Loucy (cell line): ENCODE measurements around the gene LFNG.

ENCODE experiments used
- H2AFZ ChIP-seq: fragments of 200-600 bp; sonication (generic); 2 replicates; pipeline ENCODE4 v1.6.0; 2016; ENCODE audit warnings: antibody characterized with exemption, mild to moderate bottlenecking, low read length, moderate library complexity
- H3F3A ChIP-seq: fragments of 200-600 bp; 2 replicates; pipeline ENCODE4 v1.6.0; 2016; ENCODE audit warnings: antibody characterized with exemption, low read depth, mild to moderate bottlenecking
- H3K27me3 ChIP-seq: fragments of 200-600 bp; sonication (generic); 2 replicates; pipeline ENCODE4 v1.6.1; 2014; ENCODE audit warnings: low read length, mild to moderate bottlenecking; ENCODE audit not compliant: insufficient read depth, poor library complexity, severe bottlenecking
- H3K36me3 ChIP-seq: fragments of 200-600 bp; sonication (generic); 2 replicates; pipeline ENCODE4 v1.6.1; 2016; ENCODE audit warnings: low read length; ENCODE audit not compliant: insufficient read depth
- H3K4me1 ChIP-seq: fragments of 200-600 bp; sonication (generic); 2 replicates; pipeline ENCODE4 v1.5.1; 2014; ENCODE audit warnings: low read length, mild to moderate bottlenecking; ENCODE audit not compliant: insufficient read depth, poor library complexity, severe bottlenecking
- H3K4me2 ChIP-seq: fragments of 200-600 bp; sonication (generic); 2 replicates; pipeline ENCODE4 v1.6.0; 2014; ENCODE audit warnings: antibody characterized with exemption, low read length, low read depth, mild to moderate bottlenecking; ENCODE audit not compliant: poor library complexity, severe bottlenecking
- H3K4me3 ChIP-seq: fragments of 200-600 bp; sonication (generic); 2 replicates; pipeline ENCODE4 v1.5.1; 2014; ENCODE audit warnings: low read length, mild to moderate bottlenecking, mixed read lengths; ENCODE audit not compliant: poor library complexity, severe bottlenecking
- H3K79me2 ChIP-seq: fragments of 200-600 bp; sonication (generic); 2 replicates; pipeline ENCODE4 v1.6.1; 2014; ENCODE audit warnings: low read length; ENCODE audit not compliant: insufficient read depth
- H3K9ac ChIP-seq: fragments of 200-600 bp; sonication (generic); 2 replicates; pipeline ENCODE4 v1.6.0; 2014; ENCODE audit warnings: mild to moderate bottlenecking, low read depth, low read length, moderate library complexity; ENCODE audit not compliant: poor library complexity, severe bottlenecking
- H3K9me2 ChIP-seq: fragments of 200-600 bp; sonication (generic); replicated peaks from 2 replicates; pipeline ENCODE4 v1.6.1; 2016; ENCODE audit warnings: low read depth, low read length, mixed read lengths
- H3K9me3 ChIP-seq: fragments of 200-600 bp; sonication (generic); 2 replicates; pipeline ENCODE4 v1.6.1; 2014; ENCODE audit warnings: mild to moderate bottlenecking, antibody characterized with exemption, low read length, low read depth; ENCODE audit not compliant: insufficient read depth
- H4K20me1 ChIP-seq: fragments of 200-600 bp; sonication (generic); 2 replicates; pipeline ENCODE4 v1.6.0; 2014; ENCODE audit warnings: antibody characterized with exemption, low read length, mild to moderate bottlenecking; ENCODE audit not compliant: insufficient read depth, poor library complexity, severe bottlenecking
- EZH2phosphoT487 ChIP-seq: fragments of 200-600 bp; IDR thresholded peaks from 2 replicates; pipeline ENCODE4 v1.6.1; 2018; ENCODE audit warnings: antibody characterized with exemption, mild to moderate bottlenecking, moderate library complexity, borderline replicate concordance
- TF ChIP-seq, protein P1 (sequence below): fragments of 200-600 bp; sonication (generic); conservative IDR thresholded peaks from 2 replicates; pipeline ENCODE4 v1.5.1; 2014; ENCODE audit warnings: mild to moderate bottlenecking, antibody characterized with exemption, low read length

The LFNG gene

DNA sequence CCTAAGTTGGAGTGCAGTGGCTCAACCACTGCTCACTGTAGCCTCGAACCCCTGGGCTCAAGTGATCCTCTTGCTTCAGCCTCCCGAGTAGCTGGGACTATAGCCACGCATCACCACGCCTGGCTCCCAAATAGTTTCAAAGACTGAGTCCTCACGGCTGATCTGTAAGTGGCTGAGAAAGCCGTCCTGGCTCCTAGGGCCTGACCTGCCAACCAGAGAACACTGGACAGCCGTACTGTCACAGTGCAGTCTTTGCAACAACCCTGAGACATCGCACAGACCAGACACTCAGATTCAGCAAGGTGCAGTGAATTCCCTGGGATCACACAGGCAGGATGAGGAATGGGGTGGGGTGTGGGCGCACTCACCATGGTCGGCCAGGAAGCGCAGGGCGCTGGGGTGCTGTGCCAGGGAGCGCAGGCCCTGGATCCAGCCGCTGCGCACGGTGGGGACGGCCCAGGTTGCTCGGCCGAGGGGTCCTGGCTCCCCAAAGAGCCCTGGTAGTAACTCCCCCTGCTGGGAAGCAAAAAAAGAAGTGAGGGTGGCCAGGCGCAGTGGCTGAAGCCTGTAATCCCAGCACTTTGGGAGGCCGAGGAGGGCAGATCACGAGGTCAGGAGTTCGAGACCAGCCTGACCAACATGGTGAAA, 25.1 kb downstream of the LFNG start:
- peaks cover 48% of the 10 kb centered on the region; the same call in 1 of the 2 replicates for H3K36me3 ChIP-seq
- H4K20me1 ChIP-seq = peaks cover 7% of the 10 kb centered on the region
- H3F3A ChIP-seq = 0 out of 2 replicates have a peak, but pooled peaks cover 3% of the 10 kb centered on the region

DNA sequence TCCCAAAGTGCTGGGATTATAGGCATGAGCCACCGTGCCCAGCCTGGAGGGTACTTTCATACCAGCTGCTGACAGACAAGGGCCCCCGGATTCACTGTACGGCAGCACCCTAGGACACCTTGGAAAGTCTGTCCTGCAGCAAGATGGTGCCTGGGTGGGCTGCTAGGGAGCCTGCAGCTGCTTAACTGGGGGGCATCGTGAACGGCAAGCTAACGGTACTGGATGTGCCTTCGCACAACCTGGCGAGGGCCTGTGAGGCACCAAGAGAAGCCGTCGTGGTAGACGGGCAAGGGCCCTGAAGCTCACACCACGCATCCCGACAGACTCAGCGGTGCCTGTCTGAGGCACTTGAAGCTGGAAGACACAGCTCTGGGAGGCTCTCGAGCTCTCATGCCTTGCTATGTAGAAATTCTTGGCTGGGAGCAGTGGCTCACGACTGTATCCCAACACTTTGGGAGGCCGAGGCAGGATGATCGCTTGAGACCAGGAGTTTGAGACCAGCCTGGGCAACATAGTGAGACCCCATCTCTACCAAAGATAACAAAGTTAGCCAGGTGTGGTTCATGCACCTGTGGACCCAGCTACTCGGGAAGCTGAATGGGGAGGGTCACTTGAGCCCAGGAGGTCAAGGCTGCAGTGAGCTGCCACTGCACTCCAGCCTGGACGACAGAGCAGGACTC, 26.3 kb downstream of the LFNG start:
- Histone ChIP-seq H3K9ac (no peak overlapping the region), H3K27me3 (no peaks in the 10 kb centered on the region), H3K4me1 (peaks cover 19% of the 10 kb centered on the region), H3K36me3 (peaks cover 46% of the 10 kb centered on the region; the same call in 1 of the 2 replicates), H3K9me3 (no peaks in the 10 kb centered on the region), H3K79me2 (peaks cover 7% of the 10 kb centered on the region; the same call in 1 of the 2 replicates), H4K20me1 (peaks cover 7% of the 10 kb centered on the region), H3K4me2 (no peak overlapping the region), H3K4me3 (no peak overlapping the region), H2AFZ (no peak overlapping the region), H3K9me2 (no peaks in the 10 kb centered on the region), H3F3A (peaks cover 5% of the 10 kb centered on the region; the same call in 1 of the 2 replicates)
- TF ChIP-seq, protein P1, sequence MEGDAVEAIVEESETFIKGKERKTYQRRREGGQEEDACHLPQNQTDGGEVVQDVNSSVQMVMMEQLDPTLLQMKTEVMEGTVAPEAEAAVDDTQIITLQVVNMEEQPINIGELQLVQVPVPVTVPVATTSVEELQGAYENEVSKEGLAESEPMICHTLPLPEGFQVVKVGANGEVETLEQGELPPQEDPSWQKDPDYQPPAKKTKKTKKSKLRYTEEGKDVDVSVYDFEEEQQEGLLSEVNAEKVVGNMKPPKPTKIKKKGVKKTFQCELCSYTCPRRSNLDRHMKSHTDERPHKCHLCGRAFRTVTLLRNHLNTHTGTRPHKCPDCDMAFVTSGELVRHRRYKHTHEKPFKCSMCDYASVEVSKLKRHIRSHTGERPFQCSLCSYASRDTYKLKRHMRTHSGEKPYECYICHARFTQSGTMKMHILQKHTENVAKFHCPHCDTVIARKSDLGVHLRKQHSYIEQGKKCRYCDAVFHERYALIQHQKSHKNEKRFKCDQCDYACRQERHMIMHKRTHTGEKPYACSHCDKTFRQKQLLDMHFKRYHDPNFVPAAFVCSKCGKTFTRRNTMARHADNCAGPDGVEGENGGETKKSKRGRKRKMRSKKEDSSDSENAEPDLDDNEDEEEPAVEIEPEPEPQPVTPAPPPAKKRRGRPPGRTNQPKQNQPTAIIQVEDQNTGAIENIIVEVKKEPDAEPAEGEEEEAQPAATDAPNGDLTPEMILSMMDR = no peak
- no peak for TF ChIP-seq EZH2phosphoT487

More for the DNA sequence above, 25.1 kb downstream of the LFNG start:
- no peaks in the 10 kb centered on the region for H3K9me2 ChIP-seq
- no peaks in the 10 kb centered on the region for H3K27me3 ChIP-seq
- no peak overlapping the region for H3K4me2 ChIP-seq
- H3K9ac ChIP-seq = no peak overlapping the region
- TF ChIP-seq, protein P1 = no peak
- no peak for TF ChIP-seq EZH2phosphoT487
- peaks cover 9% of the 10 kb centered on the region for H3K4me1 ChIP-seq
- H3K79me2 ChIP-seq = peaks cover 3% of the 10 kb centered on the region; the same call in 1 of the 2 replicates
- H3K4me3 ChIP-seq = no peak overlapping the region
- H3K9me3 ChIP-seq = no peaks in the 10 kb centered on the region
- H2AFZ ChIP-seq = no peak overlapping the region

DNA sequence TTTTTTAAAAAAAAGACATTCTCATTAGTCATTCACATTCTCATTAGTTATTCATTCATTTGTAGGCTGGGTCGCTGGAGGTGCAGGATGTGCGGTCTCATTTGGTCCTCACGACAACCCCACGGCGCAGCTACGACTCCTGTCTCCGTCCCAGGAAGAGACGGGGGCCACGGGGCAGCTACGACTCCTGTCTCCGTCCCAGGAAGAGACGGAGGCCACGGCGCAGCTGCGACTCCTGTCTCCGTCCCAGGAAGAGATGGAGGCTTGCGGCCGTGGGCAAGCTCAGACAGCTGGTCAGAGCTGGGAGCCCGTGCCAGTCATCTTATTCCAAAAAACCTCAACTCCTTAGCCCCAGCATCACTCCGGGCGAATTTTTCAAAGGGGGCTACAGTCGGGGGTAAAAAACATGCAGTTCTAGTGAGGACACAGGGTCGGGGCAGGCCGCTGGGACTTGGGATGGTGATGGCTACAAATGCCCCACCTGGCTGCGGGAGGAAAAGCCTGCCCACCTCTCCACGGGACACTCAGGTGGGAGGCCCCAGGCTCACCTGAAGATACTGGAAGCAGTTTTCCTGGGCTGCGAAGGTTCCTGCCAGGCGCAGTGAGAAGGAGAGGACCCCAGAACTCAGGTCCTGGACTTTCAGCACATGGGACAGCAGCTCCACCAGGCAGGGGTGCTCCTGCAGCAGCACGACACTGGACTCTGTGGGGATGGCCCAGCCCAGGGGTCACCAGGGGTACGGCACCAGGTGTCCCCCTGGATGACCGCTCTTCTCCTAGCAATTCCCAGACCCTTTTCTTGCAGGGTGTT, 27.4 kb downstream of the LFNG start:
- H3F3A ChIP-seq = peaks cover 8% of the 10 kb centered on the region; the same call in 1 of the 2 replicates
- peaks cover 16% of the 10 kb centered on the region; the same call in 1 of the 2 replicates for H3K79me2 ChIP-seq
- H3K9me3 ChIP-seq = no peaks in the 10 kb centered on the region
- no peak for TF ChIP-seq EZH2phosphoT487
- TF ChIP-seq, protein P1 = no peak
- no peaks in the 10 kb centered on the region for H3K9me2 ChIP-seq
- no peaks in the 10 kb centered on the region for H3K27me3 ChIP-seq
- no peak overlapping the region for H2AFZ ChIP-seq
- H3K9ac ChIP-seq = no peak overlapping the region
- peaks cover 43% of the 10 kb centered on the region; the same call in 1 of the 2 replicates for H3K36me3 ChIP-seq
- no peak overlapping the region for H3K4me2 ChIP-seq
- peaks cover 10% of the 10 kb centered on the region for H4K20me1 ChIP-seq
- peaks cover 24% of the 10 kb centered on the region for H3K4me1 ChIP-seq
- H3K4me3 ChIP-seq = no peak overlapping the region
